ENCODE results near the gene RAC3.

RAC3 gene

DNA sequence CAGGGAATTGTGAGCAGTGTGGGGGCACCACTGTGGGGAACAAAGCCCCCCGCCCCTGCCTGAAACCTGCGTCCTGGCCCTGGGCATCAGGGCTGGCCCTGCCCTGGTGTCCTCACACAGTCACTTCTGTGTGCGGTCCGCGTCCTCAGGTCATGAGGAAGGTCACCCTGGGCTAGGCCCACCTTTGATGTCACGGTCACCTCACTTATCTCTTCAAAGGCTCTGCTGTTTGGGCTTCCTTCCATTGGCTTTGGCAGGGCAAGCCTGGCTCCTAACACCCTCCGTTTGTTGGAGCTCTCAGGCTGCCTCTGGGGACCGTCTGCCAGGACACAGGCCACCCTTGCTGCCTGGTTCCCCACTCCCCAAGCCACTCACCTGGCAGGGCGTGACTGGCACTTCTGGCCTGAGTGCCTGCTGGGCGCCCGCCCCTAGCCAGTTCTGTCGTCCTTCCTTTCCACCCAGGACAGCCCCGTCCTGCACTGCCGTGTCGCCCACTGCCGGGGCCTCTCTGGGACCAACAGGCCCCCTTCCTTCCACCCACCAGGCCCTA lies 17.6 kb upstream of the RAC3 start:
- no peak for DNase-seq

DNA sequence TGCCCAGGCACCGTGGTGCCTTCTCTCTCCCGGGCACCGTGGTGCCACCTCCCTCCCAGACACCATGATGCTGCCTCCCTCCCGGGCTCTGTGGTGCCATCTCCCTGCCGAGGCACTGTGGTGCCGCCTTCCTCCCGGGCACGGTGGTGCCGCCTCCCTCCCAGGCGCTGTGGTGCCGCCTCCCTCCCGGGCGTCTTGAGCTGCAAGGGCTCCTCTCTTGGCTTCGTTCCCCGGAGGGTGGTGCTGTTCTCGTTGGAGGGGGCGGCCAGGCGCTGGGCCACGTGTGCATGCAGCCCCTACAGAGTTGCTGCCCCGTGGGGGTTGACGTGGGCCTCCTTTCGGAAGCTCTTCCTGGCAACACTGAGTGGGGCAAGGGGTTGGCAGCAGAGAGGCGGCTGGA lies 17.0 kb upstream of the RAC3 start:
- no peak for DNase-seq

DNA sequence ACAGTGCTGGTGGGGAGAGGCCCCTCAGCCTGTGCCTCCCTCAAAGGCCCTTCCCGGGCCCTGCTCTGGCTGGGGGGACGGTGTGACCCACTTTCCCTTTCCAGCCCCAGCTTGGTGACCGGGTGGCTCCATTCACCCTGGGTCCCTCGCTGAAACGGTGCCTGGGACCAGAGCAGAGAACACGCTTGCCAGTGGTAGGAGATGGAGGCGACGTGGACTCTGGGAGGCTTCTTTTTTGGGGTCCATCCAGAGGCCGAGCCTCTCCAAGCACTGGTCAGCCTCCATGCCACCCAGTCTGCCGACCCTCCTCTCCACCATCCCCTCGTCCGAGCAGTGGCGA lies 16.5 kb upstream of the RAC3 start:
- no peak for DNase-seq

DNA sequence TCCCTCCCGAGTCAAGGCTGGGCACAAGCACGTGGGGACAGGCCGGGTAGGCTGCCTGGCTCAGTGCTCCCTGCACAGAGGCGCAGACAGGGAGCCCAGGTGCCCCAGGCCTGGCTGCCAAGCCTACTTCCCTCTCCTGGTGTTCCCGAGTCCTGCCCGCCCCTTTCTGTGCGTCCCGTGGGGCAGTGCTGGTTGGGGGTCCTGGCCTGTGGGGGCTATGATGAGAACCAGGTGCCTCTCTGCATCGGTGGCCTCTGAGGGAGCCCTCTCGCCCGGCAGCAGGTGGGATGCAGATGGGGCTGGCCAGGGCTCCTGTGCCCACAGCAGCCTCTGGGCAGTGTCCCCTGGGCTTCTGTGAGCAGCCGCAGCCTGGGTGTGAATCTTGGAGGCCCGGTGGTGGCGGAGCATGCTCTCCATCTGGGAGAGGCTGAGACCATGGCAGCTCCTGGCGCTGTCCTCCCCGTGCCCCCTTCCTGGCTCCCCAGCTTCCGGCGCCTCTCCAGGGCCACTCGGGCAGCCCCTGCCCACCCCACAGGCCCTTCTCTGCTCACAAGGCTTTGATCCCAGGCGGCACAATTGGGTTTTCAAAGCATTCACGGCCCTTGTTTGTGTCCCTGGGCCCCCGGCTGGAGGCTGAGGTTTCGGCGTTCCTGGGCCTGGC lies 16.0 kb upstream of the RAC3 start:
- DNase-seq = no peak

DNA sequence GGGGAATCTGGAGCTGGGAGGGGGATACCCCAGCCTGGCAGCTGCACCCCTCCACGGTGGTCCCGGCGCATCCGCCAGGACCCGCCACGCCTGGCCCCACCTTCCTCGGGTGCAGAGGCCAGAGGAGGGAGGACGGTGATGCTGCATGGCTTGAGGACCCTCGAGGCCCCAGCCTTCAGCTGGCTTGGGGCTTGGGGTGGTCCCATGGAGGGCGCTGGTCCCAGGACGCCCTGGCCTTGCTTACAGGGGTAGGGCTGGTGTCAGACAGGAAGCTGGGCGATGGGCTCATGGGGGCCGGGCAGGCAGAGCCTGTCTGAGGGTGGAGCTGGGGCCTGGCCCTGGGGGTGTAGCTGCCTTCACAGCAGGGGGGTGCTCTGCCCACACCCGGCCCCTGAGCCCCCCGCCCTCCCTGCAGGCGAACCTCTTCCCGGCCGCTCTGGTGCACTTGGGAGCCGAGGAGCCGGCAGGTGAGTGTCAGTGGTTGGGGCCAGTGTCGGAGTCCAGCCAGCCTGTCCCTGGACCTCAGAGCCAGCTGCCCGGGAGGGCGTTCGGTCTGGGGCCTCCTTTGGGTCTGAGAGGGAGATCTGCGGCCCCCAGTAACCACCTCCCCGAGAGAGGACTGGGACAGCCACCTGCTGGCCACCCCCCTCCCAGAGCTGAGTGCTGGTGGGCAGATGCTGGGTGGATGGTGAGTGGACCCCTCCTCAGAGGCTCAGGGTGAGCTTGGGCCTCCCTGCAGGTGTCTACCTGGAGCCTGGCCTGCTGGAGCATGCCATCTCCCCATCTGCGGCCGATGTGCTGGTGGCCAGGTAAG lies 15.2 kb upstream of the RAC3 start:
- DNase-seq = no peak

DNA sequence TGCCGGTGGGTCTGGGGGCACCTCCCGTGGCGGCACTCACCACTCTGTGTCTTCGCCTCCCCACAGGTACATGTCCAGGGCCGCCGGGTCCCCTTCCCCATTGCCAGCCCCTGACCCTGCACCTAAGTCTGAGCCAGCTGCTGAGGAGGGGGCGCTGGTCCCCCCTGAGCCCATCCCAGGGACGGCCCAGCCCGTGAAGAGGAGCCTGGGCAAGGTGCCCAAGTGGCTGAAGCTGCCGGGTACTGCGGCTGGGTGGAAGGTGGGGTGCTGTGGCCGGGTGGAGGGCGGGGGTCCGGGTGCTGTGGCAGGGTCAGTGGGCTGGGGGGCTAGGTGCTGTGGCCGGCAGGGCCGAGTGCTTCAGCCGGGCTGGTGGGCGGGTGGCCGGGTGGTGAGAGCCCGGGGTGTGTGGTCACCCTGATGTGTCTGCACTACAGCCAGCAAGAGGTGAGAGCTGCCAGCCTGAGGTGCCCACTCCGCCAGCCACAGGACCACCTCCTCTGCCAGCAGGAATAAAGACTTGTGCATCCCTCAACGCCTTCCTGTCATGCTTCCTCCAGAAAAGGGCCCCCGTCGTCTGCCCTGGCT lies 14.5 kb upstream of the RAC3 start:
- DNase-seq = no peak

DNA sequence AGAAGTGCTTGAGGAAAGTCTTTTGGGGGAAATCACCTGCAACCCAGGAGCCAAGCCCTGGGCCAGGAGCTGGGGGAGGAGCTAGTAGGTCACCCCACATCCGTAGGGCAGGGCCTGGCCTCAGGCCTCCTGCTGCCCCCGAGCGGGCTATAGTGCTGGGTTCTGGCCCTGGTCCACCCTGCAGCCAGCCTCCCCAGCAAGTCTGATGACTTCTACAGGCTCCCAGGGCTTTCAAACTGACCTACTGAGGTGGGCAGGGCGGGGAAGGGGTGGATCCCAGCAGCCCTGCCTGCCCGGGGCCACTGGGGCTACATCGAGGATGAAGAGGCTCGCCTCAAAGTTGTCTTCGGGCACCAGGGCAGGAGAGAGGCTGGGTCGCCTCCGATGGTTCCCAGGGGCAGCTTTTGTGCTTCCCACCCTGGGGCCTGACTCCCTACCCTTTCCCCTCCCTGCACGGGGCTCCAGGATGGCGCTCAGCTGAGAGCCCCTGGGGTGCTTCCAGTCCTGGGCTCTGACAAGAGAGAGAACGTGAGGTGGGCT lies 13.8 kb upstream of the RAC3 start:
- no peak for DNase-seq

DNA sequence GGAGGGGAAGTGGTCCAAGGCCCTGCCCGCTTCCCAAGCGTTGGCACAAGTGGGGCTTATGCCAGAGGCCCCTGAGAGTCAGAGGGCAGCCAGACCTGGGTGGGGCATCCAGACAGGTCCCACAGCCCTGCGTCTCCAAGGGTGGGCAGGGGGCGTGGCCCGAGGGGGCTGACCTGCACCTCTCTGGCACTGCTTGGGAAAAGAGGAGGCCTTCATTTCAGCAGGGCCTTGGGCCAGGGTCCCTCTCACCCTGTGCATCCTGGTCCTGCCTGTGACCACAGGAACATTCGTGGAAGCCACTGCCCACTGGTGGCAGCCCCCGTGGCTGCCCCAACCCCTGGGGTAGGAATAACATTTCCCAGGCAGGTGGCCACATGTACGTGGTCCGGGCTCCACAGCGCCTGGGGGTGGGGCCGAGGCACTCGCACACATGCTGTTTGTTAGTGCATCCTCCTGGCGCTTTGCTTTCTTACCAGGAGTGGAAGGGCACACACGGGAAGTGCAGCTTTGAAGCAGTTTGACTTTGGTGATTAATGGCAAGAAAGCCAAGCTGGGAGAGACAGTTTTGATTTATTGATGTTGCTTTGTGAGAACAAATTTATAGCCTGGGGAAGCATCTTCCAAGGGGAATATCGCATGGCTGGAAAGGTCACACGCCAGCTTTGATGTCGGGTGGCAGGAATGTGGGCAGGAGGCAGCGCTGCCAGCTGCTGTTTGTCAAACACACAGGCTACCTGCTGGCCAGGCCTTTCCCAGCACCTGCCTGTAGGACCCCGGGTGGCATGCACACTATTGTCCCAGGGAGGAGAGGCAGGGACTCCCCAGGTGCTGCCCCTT lies 13.1 kb upstream of the RAC3 start:
- no peak for DNase-seq

DNA sequence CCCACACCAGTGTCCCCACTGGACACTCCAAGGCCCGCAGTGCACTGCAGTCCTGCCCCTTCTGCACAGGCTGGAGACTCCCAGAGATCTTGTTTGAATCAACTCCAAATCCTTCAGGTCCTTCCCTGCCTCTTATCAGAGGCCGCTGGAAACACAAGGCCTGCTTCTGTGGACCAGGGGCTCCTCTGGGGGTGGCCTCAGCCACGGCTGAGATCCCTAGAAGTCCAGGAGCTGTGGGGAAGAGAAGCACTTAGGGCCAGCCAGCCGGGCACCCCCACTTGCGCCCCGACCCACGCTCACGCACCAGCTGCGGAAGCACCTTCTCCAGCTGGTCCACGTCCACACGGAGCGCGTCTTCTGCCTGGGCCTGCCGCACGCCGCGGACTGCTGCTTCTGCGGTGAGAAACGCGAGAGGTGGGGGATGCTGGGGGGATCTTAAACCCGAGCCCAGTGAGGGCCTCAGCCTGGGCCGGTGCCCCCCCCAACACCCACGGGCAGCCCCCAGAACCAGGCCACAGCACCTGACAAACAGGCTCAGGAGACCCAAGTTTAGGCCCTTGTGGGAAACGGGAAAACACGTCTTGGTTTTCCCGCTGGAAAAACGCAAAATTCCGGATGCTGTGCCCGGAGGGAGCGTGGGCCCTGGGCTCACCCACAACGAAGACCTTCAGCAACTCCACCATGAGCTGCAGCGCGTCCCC lies 12.3 kb upstream of the RAC3 start:
- DNase-seq = no peak

DNA sequence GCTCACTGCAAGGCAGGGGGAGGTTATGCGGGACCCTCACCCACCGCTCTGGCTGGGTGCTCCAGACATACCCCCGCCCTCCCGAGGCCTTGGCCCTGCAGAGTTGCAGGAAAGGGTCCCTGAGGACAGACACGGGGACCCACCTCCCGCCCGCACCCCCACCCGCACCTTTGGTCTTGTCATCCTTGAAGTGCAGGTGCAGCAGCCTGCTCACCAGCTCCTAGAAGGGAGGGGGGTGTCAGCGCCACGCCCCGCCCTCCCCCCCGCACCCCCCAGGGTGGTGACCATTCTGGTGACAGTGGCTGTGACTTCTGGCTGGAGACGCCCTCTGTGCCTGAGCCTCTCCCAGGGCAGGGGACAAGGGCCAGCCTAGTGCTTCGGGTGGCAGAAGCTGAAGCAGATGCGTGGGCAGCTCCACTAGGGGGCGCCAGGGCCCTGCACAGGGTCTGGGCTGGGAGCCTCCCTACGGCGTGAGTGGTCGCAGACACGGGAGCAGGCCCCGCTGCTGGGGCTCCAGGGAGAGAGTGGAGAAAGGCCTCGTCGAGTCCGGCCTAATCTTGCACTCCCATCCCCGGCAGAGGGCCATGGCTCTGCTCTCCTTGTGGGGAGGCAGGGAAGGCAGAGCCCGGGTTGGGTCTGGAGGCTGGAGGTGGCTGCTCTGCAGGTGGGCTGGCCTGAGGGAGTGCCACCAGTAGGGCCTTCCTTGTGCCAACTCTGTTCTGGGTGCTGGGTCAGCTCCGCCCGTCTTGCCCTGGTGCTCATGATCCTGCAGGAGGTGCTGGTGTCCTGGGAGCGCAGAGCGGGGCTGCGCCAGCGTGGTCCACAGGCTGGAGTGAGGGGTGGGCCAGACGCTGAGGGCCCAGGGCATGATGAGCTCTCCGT lies 11.5 kb upstream of the RAC3 start:
- peak; percentile 79 for DNase-seq

DNA sequence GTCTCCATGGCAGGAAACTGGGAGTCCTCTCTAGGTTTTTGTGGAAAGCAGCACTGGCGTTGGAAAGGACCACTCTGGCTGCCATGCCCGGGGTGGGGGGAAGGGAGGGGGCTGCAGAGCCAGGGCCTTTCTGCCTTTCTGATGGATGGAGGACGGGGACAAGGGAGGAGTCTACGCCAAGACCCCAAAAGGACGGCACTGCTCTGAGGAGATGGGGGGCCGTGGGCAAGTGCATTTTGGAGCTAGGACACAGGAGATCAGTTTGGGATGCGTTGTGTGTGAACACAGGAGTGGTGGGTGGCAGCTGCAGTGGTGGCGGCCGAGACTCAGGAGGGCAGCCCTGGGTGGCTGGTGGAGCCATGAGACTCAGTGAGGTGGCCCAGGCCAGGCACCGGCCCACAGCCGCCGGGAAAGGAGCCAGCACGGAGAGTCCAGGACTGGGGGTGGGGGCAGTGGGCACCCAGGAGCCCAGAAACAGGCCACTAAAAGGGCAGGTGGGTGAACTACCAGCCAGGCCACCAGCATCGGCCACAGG lies 10.8 kb upstream of the RAC3 start:
- DNase-seq = no peak

DNA sequence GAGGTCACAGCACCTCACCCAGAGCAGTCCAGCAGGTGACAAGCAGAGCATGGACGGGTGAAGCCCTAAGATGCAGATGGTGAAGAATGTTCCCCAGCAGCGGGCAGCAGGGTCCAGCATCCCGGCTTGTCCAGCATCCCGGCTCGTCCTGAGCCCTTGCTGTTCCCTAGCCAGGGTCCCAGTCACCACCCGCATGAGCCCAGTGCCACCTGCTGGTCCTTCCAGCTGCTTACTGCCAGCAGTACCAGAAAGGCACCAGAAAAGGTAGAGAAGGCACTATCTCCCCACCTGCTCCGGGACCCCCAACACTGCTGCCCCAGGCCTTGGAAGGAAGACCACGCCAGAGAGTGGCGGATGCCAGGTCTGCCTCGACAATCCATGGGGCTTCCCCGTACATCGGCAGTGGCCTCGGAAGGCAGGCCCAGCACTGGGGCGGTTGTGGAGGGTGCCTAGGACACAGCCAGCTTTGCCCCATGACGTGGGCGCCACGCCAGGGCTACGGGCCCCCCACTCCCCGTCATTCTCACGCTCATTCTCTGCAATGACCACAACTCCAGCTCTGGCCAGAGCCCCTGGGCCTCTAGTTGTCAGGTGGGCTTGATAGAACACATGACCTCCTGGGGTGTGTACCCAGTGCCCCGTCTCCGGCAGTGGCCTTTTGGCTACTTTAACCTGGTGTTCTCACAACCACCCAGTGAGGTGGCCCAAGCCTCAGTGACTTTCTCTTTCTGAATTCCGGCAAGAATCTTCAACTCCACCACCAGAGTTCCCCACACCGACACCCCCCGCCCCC lies 10.2 kb upstream of the RAC3 start:
- peak; percentile 75 for DNase-seq

DNA sequence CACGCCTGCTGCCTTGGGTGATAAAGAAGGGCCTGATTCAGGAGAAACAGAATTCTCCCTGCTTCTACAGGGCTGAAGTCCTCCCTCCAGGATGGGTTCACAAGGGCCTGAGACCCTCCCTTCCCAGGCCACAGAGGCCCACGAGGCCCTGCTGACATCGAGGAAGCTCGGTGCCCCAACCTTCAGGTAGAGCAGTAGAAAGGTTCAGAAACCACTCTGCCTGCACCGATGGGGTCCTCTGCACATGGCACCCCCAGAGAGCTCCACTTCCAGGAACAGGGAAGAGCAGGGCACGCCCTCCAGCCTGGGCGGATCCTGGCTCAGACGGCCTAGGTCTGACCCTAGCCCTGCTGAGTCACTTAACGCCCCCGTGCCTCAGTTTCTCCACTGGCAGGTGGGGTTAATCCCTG lies 9.6 kb upstream of the RAC3 start:
- DNase-seq = no peak

DNA sequence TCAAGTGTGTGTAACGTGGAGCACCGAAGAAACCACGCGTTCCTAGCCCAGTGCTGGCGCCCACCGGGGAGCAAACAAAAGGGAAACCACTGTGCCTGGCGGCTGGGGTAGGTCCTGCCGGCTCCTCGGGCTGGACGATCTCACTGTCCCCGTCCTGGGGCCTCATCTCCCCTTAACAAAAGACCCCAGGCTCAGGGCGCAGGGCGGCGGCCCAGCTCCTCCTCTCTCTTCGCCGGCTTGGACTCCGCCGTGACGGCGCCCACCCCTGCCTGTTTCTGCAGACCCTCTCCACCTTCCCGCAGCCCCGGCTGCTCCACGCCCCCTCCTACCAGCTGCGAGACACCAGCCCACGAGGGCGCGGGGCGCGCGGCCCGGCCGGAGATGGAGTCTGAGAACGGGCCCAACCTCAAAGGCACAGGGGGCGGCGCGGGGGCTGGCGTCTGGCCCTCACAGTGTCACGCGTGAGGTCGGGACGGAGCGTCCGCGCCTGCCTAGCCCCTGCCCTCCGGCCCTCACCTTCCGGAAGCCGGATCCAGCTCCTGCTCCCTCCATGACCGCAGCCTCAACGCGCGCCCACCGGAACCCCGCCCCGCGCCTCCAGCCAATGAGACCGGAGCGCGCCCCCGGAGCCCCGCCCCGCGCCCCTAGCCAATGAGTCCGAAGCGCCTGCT lies 9.0 kb upstream of the RAC3 start, which contains the start of gene CENPX:
Gene CENPX, minus strand, starts transcription at position 569 of the 671 bp plus-strand sequence. Its CDS starts 17 bp downstream, at position 552.
- no peak for DNase-seq

DNA sequence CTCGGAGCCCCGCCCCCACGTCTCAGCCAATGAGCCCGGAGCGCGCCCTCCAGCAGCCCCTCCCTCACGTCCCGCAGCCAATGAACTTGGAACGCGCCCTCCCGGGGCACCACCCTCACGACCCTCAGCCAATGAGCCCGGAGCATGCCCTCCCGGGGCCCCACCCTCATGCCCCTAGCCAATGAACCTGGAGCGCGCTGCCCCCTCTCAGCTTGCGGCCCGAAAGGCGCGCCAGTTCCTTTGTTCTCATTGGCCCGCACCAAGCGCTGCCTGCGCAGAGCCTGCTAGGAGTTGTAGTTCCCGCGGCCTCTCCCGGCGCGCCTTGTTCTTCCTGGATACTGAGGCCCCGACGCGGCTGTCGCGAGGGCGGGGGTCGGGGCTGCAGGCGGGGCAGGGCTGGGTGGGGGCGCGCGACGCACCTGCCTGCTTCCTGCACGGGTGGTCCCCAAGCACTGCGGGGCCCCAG lies 8.5 kb upstream of the RAC3 start, which contains the start of gene LRRC45:
Gene LRRC45, plus strand, starts transcription at position 325 of the 466 bp plus-strand sequence. CDS start 339 bp downstream, outside the sequence.
- DNase-seq = peak; percentile 100

DNA sequence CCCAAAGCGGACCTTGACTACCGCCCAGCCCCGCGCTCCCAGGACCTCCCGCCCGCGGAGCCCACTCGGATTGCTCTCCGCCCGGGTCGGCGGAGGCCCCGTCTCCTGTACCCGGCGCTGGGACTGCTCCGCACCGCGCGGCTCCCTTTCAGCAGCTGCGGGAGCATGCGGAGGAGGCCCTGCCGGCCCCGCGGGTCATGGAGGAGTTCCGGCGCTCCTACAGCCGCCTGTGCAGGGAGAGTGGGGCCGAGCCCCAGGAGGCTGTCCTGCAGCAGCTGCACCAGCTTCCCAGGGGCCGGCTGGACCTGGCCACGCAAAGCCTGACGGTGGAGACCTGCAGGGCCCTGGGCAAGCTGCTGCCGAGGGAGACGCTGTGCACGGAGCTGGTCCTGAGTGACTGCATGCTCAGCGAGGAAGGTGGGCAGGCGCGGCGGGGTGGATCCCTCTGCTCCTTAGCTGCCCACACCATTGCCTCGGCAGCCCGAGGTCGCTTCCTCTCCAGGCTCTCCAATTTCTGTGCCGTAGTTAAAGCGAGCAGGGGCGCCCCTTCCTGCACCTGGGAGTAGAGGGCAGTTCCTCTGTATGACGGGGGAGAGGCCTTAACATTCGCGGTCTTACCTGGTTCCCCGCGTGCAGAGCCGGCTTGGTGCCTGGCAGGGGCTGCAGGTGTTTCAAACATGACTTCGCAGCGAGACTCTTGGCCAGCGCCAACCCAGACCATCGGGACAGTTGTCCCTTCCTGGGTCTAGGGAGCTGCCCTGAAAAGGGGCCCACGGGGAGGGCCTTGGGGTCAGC lies 7.8 kb upstream of the RAC3 start:
- peak; percentile 27 for DNase-seq

DNA sequence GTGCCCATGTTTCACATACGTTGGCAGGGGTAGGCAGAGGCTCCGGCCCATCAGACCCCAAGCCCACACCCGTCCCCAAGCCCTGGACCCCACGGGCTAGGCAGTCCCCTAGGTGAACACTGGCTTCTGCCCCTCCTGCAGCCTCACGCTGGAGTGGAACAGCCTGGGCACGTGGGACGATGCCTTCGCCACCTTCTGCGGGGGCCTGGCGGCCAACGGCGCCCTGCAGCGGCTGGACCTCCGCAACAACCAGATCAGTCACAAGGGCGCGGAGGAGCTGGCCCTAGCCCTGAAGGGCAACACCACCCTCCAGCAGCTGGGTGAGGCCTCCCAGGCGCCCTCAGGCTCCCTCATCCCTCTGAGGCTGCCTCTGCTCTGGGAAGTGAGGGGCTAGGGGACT lies 6.6 kb upstream of the RAC3 start:
- no peak for DNase-seq

Data from CD4-positive, alpha-beta T cell treated with Interleukin-17A for 4 hours (primary cell).